GM23338 (cell line): ENCODE results near the gene SEC61A1. TPM values are rescaled to one million over a fixed set of nuclear protein-coding genes. Genes with fewer than 3 reads are reported as not detected.

Source experiments
- ATAC-seq: fragments of 200-7000 bp; cut with Tn5 transposase; 3 replicates; pipeline ENCODE4 v1.9.1; 2020
- DNase-seq: peaks from one replicate; pipeline ENCODE4 v3.0.0-alpha.2; 2015; ENCODE audit warnings: low spot score
- H2AFZ ChIP-seq: fragments of 200-600 bp; sonication (generic); 2 replicates; pipeline ENCODE4 v1.8.0; 2016; ENCODE audit warnings: antibody characterized with exemption, mild to moderate bottlenecking, moderate library complexity
- H3F3A ChIP-seq: fragments of 200-600 bp; sonication (generic); replicated peaks from 2 replicates; pipeline ENCODE4 v1.8.0; 2017; ENCODE audit warnings: antibody characterized with exemption, mixed run types, low read depth
- H3K27ac ChIP-seq: fragments of 200-600 bp; sonication (generic); 2 replicates; pipeline ENCODE4 v1.6.1; 2016; ENCODE audit warnings: low read depth
- H3K27me3 ChIP-seq: fragments of 200-600 bp; sonication (generic); 2 replicates; pipeline ENCODE4 v1.8.0; 2016; ENCODE audit warnings: mild to moderate bottlenecking, mixed run types, moderate library complexity; ENCODE audit not compliant: insufficient read depth
- H3K36me3 ChIP-seq: fragments of 200-600 bp; sonication (generic); 2 replicates; pipeline ENCODE4 v1.8.0; 2016; ENCODE audit warnings: mild to moderate bottlenecking; ENCODE audit not compliant: insufficient read depth
- H3K4me1 ChIP-seq: fragments of 200-600 bp; sonication (generic); 2 replicates; pipeline ENCODE4 v1.8.0; 2016; ENCODE audit warnings: mild to moderate bottlenecking, moderate library complexity; ENCODE audit not compliant: insufficient read depth
- H3K4me2 ChIP-seq: fragments of 200-600 bp; sonication (generic); 2 replicates; pipeline ENCODE4 v1.7.1; 2017; ENCODE audit warnings: mixed run types
- H3K4me3 ChIP-seq: fragments of 200-600 bp; sonication (generic); 2 replicates; pipeline ENCODE4 v1.6.1; 2016; ENCODE audit warnings: mixed run types
- H3K79me2 ChIP-seq: fragments of 200-600 bp; sonication (generic); replicated peaks from 2 replicates; pipeline ENCODE4 v1.8.0; 2017; ENCODE audit warnings: mild to moderate bottlenecking; ENCODE audit not compliant: insufficient read depth
- H3K9me2 ChIP-seq: fragments of 200-600 bp; sonication (generic); 2 replicates; pipeline ENCODE4 v1.8.0; 2017; ENCODE audit not compliant: insufficient read depth
- H4K20me1 ChIP-seq: fragments of 200-600 bp; sonication (generic); replicated peaks from 2 replicates; pipeline ENCODE4 v1.8.0; 2017; ENCODE audit warnings: mild to moderate bottlenecking; ENCODE audit not compliant: insufficient read depth
- H3K27ac Mint-ChIP-seq: 2 replicates; pipeline ENCODE4 v1.8.0; 2020; ENCODE audit warnings: inconsistent platforms, mild to moderate bottlenecking, moderate library complexity, mixed read lengths
- H3K27me3 Mint-ChIP-seq: 3 replicates; pipeline ENCODE4 v1.8.0; 2022; ENCODE audit warnings: low read depth, mild to moderate bottlenecking, moderate library complexity, mixed read lengths, inconsistent platforms; ENCODE audit not compliant: insufficient read depth, poor library complexity
- H3K36me3 Mint-ChIP-seq: 3 replicates; pipeline ENCODE4 v1.8.0; 2021; ENCODE audit warnings: low read depth, mild to moderate bottlenecking, inconsistent platforms, moderate library complexity, mixed read lengths
- H3K4me1 Mint-ChIP-seq: 3 replicates; pipeline ENCODE4 v1.8.0; 2020; ENCODE audit warnings: mild to moderate bottlenecking, inconsistent platforms, mixed read lengths
- H3K4me3 Mint-ChIP-seq: 3 replicates; pipeline ENCODE4 v1.8.0; 2021; ENCODE audit warnings: moderate library complexity, mild to moderate bottlenecking, inconsistent platforms, mixed read lengths
- H3K9me3 Mint-ChIP-seq: 3 replicates; pipeline ENCODE4 v1.8.0; 2020; ENCODE audit warnings: moderate library complexity, mild to moderate bottlenecking, inconsistent platforms, mixed read lengths
- EZH2phosphoT487 ChIP-seq: fragments of 200-600 bp; sonication (generic); IDR thresholded peaks from one replicate; pipeline ENCODE4 v1.8.1; 2018; ENCODE audit warnings: antibody characterized with exemption; ENCODE audit not compliant: unreplicated experiment
- JUNB ChIP-seq: IDR thresholded peaks from one replicate; pipeline ENCODE4 v1.6.1; 2016; ENCODE audit warnings: antibody characterized with exemption; ENCODE audit not compliant: unreplicated experiment
- ZNF331 ChIP-seq: fragments of 250-450 bp; sonication (Bioruptor Pico); IDR thresholded peaks from 2 replicates; pipeline ENCODE4 v1.5.0; 2020; ENCODE audit warnings: low read depth, mild to moderate bottlenecking, moderate library complexity
- polyA plus RNA-seq: library from polyadenylated mRNA; unstranded; fragments of >200 nt; fragmentation: Nextera tagmentation; extraction: Ambion mirVana; gene quantifications from 2 replicates; pipeline ENCODE4 v1.2.1, GENCODE V29; 2016
- total RNA-seq: library from RNA; depleted of rRNA; stranded (reverse); fragments of >200 nt; shearing (Covaris generic); gene quantifications from 2 replicates; pipeline ENCODE4 v1.2.3, GENCODE V29; 2014
- TF ChIP-seq, protein P1 (sequence below): IDR thresholded peaks from one replicate; pipeline ENCODE4 v1.6.1; 2018; ENCODE audit warnings: antibody characterized with exemption; ENCODE audit not compliant: unreplicated experiment
- TF ChIP-seq, protein P2 (sequence below): IDR thresholded peaks from 2 replicates; pipeline ENCODE4 v1.6.1; 2016; ENCODE audit warnings: antibody characterized with exemption
- TF ChIP-seq, protein P3 (sequence below): fragments of 250-450 bp; sonication (Bioruptor Pico); IDR thresholded peaks from 2 replicates; pipeline ENCODE4 v1.5.0; 2020; ENCODE audit warnings: mild to moderate bottlenecking, moderate library complexity

SEC61A1 gene
- total and polyA plus RNA-seq, 2 experiments from 2014 or later = 44.8 to 184 TPM

DNA sequence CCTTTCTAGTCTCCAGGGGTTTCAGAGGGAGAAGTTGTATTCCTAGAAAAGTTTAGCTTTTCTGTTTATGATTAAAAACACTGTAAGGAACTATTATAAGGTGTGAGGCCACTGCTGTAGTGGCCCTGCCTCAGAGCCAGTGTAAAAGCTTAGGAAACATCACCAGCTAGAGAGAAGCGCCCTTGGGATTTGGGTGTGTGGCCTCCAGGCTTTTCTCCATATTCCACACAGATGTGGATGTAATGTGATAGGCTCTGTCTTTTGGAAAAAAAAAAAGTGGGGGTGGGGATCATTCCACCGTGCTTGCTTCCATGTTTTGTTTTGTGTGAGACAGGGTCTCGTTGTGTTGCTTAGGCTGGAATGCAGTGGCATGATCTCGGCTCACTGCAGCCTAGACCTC is 13.9 kb downstream of the SEC61A1 start (continued):
- TF ChIP-seq, protein P1, sequence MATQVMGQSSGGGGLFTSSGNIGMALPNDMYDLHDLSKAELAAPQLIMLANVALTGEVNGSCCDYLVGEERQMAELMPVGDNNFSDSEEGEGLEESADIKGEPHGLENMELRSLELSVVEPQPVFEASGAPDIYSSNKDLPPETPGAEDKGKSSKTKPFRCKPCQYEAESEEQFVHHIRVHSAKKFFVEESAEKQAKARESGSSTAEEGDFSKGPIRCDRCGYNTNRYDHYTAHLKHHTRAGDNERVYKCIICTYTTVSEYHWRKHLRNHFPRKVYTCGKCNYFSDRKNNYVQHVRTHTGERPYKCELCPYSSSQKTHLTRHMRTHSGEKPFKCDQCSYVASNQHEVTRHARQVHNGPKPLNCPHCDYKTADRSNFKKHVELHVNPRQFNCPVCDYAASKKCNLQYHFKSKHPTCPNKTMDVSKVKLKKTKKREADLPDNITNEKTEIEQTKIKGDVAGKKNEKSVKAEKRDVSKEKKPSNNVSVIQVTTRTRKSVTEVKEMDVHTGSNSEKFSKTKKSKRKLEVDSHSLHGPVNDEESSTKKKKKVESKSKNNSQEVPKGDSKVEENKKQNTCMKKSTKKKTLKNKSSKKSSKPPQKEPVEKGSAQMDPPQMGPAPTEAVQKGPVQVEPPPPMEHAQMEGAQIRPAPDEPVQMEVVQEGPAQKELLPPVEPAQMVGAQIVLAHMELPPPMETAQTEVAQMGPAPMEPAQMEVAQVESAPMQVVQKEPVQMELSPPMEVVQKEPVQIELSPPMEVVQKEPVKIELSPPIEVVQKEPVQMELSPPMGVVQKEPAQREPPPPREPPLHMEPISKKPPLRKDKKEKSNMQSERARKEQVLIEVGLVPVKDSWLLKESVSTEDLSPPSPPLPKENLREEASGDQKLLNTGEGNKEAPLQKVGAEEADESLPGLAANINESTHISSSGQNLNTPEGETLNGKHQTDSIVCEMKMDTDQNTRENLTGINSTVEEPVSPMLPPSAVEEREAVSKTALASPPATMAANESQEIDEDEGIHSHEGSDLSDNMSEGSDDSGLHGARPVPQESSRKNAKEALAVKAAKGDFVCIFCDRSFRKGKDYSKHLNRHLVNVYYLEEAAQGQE = no peak
- TF ChIP-seq ZNF331 (CRISPR knock-in tag) (no peak), JUNB (no peak), EZH2phosphoT487 (no peak)
- TF ChIP-seq, protein P2, sequence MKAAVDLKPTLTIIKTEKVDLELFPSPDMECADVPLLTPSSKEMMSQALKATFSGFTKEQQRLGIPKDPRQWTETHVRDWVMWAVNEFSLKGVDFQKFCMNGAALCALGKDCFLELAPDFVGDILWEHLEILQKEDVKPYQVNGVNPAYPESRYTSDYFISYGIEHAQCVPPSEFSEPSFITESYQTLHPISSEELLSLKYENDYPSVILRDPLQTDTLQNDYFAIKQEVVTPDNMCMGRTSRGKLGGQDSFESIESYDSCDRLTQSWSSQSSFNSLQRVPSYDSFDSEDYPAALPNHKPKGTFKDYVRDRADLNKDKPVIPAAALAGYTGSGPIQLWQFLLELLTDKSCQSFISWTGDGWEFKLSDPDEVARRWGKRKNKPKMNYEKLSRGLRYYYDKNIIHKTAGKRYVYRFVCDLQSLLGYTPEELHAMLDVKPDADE = no peak

DNA sequence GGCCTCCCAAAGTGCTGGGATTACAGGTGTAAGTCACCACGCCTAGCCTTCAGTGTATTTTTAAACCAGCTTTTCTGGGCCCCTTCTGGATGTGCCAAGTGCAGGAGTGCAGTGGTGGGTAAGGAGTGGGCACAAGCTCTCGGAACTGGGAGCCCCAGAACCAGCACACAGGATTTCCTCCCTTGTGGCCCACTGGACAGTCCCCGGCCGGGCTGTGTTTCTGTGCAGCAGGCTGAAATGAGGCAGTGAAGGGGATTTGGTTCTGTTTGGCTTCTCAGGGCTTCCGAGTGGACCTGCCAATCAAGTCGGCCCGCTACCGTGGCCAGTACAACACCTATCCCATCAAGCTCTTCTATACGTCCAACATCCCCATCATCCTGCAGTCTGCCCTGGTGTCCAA is 14.4 kb downstream of the SEC61A1 start:
- H4K20me1 ChIP-seq = peaks cover 18% of the 10 kb centered on the region
- 0 out of 2 replicates have a peak, but pooled peaks cover 6% of the 10 kb centered on the region for H3F3A ChIP-seq

More for the DNA sequence above, 14.4 kb downstream of the SEC61A1 start:
- peaks cover 76% of the 10 kb centered on the region for H3K36me3 ChIP-seq
- ATAC-seq (no peak), DNase-seq (no peak)
- no peak overlapping the region for H3K4me3 ChIP-seq
- no peak overlapping the region for H3K4me2 ChIP-seq
- Mint-ChIP-seq H3K9me3 (no peaks in the 10 kb centered on the region), H3K27me3 (peaks cover 7% of the 10 kb centered on the region), H3K27ac (no peak overlapping the region), H3K4me3 (no peak overlapping the region), H3K4me1 (no peaks in the 10 kb centered on the region), H3K36me3 (peaks cover 90% of the 10 kb centered on the region)
- no peaks in the 10 kb centered on the region for H3K79me2 ChIP-seq
- H2AFZ ChIP-seq = no peak overlapping the region
- TF ChIP-seq, protein P3, sequence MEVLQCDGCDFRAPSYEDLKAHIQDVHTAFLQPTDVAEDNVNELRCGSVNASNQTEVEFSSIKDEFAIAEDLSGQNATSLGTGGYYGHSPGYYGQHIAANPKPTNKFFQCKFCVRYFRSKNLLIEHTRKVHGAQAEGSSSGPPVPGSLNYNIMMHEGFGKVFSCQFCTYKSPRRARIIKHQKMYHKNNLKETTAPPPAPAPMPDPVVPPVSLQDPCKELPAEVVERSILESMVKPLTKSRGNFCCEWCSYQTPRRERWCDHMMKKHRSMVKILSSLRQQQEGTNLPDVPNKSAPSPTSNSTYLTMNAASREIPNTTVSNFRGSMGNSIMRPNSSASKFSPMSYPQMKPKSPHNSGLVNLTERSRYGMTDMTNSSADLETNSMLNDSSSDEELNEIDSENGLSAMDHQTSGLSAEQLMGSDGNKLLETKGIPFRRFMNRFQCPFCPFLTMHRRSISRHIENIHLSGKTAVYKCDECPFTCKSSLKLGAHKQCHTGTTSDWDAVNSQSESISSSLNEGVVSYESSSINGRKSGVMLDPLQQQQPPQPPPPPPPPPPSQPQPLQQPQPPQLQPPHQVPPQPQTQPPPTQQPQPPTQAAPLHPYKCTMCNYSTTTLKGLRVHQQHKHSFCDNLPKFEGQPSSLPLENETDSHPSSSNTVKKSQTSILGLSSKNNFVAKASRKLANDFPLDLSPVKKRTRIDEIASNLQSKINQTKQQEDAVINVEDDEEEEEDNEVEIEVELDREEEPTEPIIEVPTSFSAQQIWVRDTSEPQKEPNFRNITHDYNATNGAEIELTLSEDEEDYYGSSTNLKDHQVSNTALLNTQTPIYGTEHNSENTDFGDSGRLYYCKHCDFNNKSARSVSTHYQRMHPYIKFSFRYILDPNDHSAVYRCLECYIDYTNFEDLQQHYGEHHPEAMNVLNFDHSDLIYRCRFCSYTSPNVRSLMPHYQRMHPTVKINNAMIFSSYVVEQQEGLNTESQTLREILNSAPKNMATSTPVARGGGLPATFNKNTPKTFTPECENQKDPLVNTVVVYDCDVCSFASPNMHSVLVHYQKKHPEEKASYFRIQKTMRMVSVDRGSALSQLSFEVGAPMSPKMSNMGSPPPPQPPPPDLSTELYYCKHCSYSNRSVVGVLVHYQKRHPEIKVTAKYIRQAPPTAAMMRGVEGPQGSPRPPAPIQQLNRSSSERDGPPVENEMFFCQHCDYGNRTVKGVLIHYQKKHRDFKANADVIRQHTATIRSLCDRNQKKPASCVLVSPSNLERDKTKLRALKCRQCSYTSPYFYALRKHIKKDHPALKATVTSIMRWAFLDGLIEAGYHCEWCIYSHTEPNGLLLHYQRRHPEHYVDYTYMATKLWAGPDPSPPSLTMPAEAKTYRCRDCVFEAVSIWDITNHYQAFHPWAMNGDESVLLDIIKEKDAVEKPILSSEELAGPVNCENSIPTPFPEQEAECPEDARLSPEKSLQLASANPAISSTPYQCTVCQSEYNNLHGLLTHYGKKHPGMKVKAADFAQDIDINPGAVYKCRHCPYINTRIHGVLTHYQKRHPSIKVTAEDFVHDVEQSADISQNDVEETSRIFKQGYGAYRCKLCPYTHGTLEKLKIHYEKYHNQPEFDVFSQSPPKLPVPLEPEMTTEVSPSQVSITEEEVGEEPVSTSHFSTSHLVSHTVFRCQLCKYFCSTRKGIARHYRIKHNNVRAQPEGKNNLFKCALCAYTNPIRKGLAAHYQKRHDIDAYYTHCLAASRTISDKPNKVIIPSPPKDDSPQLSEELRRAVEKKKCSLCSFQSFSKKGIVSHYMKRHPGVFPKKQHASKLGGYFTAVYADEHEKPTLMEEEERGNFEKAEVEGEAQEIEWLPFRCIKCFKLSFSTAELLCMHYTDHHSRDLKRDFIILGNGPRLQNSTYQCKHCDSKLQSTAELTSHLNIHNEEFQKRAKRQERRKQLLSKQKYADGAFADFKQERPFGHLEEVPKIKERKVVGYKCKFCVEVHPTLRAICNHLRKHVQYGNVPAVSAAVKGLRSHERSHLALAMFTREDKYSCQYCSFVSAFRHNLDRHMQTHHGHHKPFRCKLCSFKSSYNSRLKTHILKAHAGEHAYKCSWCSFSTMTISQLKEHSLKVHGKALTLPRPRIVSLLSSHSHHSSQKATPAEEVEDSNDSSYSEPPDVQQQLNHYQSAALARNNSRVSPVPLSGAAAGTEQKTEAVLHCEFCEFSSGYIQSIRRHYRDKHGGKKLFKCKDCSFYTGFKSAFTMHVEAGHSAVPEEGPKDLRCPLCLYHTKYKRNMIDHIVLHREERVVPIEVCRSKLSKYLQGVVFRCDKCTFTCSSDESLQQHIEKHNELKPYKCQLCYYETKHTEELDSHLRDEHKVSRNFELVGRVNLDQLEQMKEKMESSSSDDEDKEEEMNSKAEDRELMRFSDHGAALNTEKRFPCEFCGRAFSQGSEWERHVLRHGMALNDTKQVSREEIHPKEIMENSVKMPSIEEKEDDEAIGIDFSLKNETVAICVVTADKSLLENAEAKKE (CRISPR knock-in tag) = no peak
- no peak for TF ChIP-seq ZNF331 (CRISPR knock-in tag)
- H3K27me3 ChIP-seq = no peaks in the 10 kb centered on the region
- H3K27ac ChIP-seq = no peak overlapping the region
- no peaks in the 10 kb centered on the region for H3K9me2 ChIP-seq
- H3K4me1 ChIP-seq = no peaks in the 10 kb centered on the region
